HG03045 (cell line): Measurements from ENCODE around the gene NECAB2.

Source experiments
- ATAC-seq: cut with Tn5 transposase; IDR thresholded peaks from one replicate; pipeline ENCODE4 v1.9.1; 2021; ENCODE audit warnings: mild to moderate bottlenecking, moderate library complexity; ENCODE audit not compliant: unreplicated experiment

Gene NECAB2

GRCh38 chr16:83965444-83966152, 2.4 kb upstream of the NECAB2 start:
- no peak for ATAC-seq

GRCh38 chr16:83966153-83966696, 1.8 kb upstream of the NECAB2 start:
- ATAC-seq, result no peak

DNA sequence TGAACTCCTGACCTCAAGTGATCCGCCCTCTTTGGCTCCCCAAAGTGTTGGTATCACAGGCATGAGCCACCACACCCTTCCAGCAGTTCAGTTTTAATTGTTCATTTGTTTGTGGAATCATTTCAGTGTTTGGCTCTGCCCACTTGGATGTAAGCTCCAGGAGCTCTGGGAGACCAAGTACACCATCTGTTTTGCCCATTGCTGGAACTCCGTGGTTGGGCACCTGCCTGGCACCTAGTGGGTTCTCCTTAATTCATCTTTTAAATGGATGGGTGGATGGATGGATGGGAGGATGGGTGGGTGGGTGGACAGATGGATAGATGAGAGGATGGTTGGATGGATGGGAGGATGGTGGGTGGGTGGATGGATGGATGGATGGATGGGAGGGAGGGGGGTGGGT, 953 bp upstream of the NECAB2 start:
- no peak for ATAC-seq

GRCh38 chr16:83968306-83968851, 335 bp downstream of the NECAB2 start:
- ATAC-seq, result no peak

GRCh38 chr16:83968891-83969649, 1.0 kb downstream of the NECAB2 start:
- no peak for ATAC-seq

DNA sequence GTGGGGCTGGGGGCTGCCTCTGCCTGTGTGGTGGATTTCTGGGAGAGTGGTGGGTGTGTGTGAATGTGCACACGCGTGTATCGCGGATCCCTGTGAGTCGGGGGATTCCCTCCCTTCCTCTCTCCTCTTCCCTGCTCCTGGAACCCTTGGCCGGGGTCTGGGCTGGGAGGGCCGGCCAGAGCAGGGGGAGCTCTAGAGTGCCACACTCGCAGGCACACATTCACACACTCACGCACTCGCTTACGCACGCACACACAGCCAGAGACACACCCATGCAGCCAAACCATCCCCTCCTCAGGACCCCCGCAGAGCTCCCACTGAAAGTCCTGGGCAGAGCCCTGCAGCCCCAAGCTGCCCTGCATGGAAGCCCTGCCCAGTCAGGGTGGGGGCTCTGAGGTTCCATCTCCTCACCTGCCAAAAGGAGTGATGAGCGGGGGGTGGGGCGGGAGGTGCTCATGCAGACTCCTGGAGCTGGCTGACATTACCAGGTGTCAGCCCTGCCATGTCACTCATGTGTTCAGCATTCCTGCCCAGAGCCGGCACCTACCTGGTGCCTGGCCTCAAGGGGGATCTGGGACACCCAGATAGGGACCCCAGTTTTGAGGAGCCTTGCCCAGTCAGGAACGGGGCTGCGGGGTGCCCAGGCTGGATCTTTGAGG, 1.9 kb downstream of the NECAB2 start:
- no peak for ATAC-seq

DNA sequence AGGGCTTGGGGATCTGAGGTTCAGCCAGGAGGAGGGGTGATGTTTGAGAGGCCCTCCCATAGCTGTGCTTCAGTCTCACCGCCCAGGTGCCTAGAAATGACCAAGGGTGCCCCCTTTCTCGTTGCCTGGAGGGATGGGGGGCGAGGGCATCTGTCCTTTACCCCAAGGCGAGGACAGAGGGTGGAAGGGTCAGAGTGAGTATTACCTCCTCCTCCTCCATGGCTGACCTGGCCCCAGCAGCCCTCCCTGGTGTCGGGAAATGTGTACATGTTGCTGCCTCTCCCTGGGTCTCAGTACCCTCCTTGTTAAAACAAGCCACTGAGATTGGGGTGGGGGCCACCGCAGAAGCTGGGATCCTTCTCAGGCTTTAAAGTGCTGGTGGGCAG, 2.4 kb downstream of the NECAB2 start:
- ATAC-seq, result no peak

DNA sequence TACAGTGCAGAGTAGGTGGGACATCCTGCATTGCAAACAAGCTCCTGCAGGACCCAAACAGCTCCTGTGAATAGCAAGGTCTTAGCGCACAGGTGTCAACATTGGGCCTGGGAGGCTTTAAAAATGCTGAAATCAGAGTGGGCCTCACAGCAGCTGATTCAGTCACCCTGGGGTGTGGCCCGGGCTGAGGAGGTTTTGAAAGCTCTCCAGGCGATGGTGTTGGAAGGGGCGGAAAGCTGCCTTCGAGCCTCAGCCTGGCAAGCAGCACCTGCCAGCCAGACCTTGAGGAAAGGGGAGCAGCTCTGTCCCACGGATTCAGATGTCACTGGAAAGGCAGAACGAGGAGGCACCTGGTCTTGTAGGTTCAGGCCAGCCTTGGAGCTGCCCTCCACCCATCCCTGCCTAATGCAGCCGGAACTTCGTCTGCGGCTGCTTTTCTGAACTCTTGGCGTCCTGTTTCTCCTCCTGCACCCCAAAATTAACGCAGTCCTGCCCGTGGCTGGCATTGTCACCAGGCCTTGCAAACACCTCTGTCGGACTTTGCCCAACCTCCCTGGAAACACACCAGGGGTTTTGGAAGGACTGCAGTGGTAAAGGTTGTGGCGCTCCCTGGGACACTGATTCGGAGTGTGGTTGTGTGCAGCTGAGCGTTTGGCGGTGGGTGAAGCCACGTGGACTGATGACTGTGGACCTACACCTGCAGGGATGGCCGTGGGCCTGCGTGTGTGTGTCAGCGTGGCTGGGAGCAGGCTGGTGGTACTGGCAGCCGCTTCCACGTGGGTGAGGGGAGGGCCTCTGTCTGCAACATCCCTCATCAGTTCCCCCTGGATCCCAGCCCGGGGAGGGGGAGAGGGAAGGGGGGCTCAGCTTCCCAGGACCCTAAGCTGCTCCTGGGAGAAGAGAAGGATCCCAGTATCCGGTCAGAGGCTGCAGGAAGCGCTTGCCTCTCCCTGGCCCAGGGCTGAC, 3.4 kb downstream of the NECAB2 start:
- ATAC-seq, result no peak

DNA sequence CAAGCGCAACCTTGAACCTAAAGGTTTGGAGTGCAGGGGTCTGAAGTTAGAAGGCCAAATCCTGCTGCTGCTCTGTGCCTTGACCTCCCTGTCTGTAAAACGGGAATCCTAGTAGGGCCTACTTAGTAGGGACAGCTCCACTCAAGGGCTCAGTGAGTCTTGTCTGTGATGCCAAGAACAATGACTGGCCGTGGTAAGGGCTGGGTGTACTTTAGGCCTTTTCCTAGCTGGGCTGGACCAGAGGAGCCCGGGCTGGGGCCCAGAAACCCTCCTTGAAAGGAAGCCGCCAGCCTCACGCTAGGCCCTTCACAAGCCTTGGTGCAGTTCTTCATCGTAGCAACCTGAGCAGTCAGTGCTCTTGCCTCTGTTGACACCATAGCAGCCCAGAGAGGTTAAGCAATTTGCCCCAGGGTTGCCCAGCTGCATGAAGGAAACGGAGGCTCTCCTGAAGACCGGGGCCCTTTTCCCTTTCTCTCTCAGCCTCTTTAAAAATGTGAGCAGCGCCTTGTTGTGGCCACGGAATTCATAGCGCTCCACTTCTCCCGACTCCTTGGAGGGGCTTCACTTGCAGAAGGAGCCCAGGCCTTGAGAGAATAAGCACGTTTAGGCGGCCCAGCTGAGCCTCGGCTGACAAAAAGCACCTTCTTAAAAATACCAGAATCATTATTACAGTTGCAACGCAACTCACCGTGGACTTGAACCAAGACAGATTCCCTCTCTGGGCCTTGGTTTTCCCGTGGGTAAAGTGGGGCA, 4.4 kb downstream of the NECAB2 start:
- no peak for ATAC-seq

DNA sequence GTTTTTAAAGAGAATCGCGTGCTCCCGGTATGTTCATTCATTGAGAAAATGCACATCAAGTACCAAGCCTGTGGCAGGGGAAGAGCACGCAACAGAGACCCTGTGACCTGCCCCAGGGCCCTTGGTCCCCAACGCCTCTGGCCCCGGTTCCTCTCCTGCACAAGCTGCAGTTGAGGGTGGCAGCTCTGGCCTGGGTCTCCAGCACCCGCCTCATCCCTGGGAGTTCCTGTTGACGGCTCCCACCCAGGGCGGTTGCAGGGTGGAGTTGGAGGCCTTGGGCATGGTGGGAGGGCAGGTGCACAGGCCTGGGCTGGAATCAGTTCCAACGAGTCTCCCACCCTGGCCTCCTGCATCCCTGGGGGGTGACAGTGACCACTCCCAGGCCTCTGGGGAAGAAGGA, 5.0 kb downstream of the NECAB2 start:
- ATAC-seq, result no peak

DNA sequence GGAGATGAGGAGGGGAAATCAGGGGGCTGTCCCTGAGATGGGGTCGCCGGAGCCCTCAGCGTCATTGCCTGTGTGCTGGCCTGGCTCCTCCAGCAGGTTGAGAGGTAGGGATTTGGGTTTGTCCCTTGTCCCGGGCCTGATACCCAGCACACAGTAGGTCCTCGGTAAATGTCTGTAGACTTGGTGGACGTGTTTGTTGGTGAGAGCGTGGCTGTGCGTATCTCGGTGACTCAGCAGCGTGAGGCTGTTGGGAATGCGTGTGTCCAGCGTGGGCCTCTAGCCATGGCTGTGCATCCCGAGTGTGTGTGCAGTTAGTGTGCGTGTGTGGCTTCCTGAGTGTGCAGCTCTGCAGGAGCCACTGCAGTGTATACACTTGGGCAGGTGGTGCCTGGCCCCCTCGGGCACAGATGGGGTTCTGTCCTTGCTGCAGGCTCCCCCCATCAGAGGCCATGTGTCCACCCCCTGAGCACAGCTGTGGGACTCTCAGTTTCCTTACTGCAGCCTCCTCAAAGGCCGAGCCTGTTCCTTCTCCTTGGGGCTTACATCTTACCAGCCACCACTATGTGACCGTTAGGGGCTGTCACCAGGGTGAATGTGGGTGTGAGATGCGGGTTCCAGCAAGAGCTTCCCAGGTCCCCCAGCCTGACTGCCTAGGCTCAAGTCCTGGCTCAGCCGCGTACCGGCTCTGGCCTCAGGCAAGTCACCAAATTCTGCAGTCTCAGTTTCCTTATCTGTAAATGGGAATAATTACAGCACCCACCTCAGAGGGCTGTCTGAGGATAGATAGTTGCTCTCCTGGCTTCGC, 5.7 kb downstream of the NECAB2 start:
- ATAC-seq, result no peak

GRCh38 chr16:83974475-83974874, 6.4 kb downstream of the NECAB2 start:
- no peak for ATAC-seq

DNA sequence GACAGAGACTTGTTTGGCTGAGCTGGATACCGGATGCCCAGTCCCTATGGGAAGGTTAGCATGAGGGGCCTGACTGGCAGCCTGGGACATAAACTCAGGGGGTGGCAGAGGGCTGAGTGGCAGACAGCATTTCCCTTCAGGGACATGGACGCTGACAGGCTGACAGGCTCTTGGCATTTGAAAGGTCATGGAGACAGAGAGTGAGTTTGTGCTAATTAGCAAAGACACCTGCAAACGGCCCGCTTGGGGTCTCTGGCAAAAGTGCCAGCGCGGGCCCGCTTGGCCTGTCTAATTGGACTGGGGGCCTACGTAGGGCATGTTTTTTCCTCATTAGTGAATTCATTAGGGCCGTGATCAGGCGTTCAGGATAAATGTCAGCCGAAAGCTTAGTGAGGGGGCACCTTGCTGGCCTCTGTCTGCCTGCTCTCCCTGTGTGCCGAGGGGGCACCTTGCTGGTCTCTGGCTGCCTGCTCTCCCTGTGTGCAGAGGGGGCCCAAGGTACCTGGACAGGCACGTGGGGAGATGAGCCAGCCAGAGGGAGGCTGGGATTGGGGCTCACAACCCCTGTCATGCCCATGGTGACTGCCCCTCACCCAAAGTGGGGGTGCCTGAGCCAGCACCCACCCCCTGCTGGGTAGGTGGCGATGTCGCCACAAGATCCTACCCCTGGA, 7.7 kb downstream of the NECAB2 start:
- no peak for ATAC-seq

DNA sequence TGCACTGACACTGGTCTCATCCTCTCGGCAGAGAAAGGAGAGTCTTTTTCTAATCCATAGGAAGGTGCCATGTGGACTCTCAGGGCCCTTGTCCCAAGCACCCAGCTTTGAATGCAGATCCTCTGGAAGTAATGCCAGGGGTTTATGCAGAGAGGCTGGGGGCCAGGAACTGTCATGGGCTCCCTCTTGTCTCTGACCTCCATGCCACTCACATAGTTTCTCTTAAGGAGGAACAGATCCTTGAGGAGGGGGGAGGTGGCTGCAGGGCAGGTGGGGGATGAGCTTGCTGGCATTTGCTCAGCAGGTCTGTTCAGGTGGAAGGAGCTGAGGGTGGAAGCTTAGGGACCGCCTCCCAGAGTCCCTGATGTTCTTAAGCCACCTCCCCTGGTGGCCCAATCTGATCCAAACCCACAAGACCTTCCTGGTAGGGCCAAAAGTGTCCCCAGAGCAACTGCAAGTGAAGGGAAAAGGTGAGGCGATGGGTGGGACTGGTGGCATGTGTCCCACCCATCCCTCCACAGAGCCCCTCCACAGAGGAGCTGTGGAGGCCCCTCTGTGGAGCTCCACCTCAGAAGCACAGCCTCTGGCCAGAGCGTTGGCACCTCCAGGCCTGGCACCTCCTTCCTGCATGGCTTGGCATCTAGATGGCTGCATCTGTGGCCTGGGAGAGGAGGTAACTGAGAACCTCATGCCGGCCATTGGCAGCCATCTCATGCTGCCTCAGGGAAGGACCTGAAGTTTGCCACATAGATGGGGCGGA, 9.2 kb downstream of the NECAB2 start:
- ATAC-seq, result no peak

DNA sequence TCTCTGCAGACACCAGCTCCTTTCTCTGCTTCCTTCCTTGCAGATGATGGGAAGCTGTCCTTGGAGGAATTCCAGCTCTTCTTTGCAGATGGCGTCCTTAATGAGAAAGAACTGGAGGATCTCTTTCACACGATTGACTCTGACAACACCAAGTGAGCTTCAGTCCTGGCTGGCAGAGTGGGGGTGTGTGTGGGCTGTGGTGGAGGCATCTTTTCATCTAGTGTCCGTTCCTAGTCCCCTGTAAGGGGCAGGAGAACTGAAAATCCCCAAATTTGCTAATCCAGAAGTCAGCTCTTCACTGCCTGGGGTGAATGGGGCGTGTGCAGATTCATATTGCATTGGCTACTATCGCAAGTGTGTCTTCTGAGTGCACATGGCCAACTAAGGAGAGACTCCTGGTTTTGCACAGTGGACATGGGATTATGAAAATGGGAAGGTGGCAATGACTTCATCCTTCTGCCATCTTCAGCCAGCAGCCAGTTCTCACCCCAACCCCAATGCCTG, 10.4 kb downstream of the NECAB2 start:
- no peak for ATAC-seq

- no peak for ATAC-seq
These were observed 11.4 kb downstream of the NECAB2 start for GRCh38 chr16:83979441-83979840.

GRCh38 chr16:83980794-83981193, 12.8 kb downstream of the NECAB2 start:
- no peak for ATAC-seq
